Progenitor cell of endocrine pancreas (in vitro differentiated cells): ENCODE data around the gene PGM5. TPM values are rescaled to one million over a fixed set of nuclear protein-coding genes. Genes with fewer than 3 reads are reported as not detected.

ENCODE experiments used
- DNase-seq: peaks from one replicate; pipeline ENCODE4 v3.0.0; 2021; ENCODE audit warnings: low spot score; ENCODE audit not compliant: unreplicated experiment
- H3K27ac Mint-ChIP-seq: 2 replicates; pipeline ENCODE4 v1.8.0; 2021; ENCODE audit warnings: mild to moderate bottlenecking, moderate library complexity, mixed read lengths
- H3K27me3 Mint-ChIP-seq: 2 replicates; pipeline ENCODE4 v1.8.0; 2021; ENCODE audit warnings: mixed read lengths
- H3K36me3 Mint-ChIP-seq: 2 replicates; pipeline ENCODE4 v1.8.0; 2022; ENCODE audit warnings: mixed read lengths; ENCODE audit not compliant: insufficient read depth
- H3K4me1 Mint-ChIP-seq: 2 replicates; pipeline ENCODE4 v1.8.0; 2021; ENCODE audit warnings: low read depth, mixed read lengths
- H3K4me3 Mint-ChIP-seq: 2 replicates; pipeline ENCODE4 v1.8.0; 2021; ENCODE audit warnings: low read depth, mild to moderate bottlenecking, moderate library complexity, mixed read lengths
- H3K9me3 Mint-ChIP-seq: 2 replicates; pipeline ENCODE4 v1.8.0; 2021; ENCODE audit warnings: low read depth, mixed read lengths
- CTCF ChIP-seq: fragments of 200-600 bp; sonication (generic); IDR thresholded peaks from one replicate; pipeline ENCODE4 v1.5.0; 2021; ENCODE audit warnings: antibody characterized with exemption, mild to moderate bottlenecking; ENCODE audit not compliant: unreplicated experiment
- total RNA-seq: library from RNA; stranded (reverse); gene quantifications from 2 replicates; pipeline ENCODE4 v1.2.1, GENCODE V29; 2021

Gene PGM5
- total RNA-seq, 1 donor from 2014 or later = 3.9 TPM

GRCh38 chr9:68540712-68541535 is 184.5 kb downstream of the PGM5 start, which contains the start of gene TMEM252:
Gene TMEM252 (minus strand): TSS chr9:68540883. CDS start chr9:68540814, 69 bp downstream.
- no peak for TF ChIP-seq CTCF
- Mint-ChIP-seq H3K27me3 (peaks cover 27% of the 10 kb centered on the region), H3K4me3 (no peak within 1 kb of the TSS), H3K4me1 (no peaks in the 10 kb centered on the region), H3K27ac (no peak within 1 kb of the TSS), H3K9me3 (no peaks in the 10 kb centered on the region), H3K36me3 (no peaks in the 10 kb centered on the region)
- no peak for DNase-seq

- Mint-ChIP-seq H3K27ac (no peak overlapping the region), H3K9me3 (no peaks in the 10 kb centered on the region), H3K4me3 (no peak overlapping the region), H3K36me3 (no peaks in the 10 kb centered on the region), H3K4me1 (no peaks in the 10 kb centered on the region), H3K27me3 (peaks cover 28% of the 10 kb centered on the region)
- no peak for TF ChIP-seq CTCF
- DNase-seq = no peak
Measured at GRCh38 chr9:68541568-68541967, 185.2 kb downstream of the PGM5 start.

- Mint-ChIP-seq H3K36me3 (no peaks in the 10 kb centered on the region), H3K4me1 (no peaks in the 10 kb centered on the region), H3K9me3 (no peaks in the 10 kb centered on the region), H3K27ac (no peak overlapping the region), H3K4me3 (no peak overlapping the region), H3K27me3 (peaks cover 27% of the 10 kb centered on the region)
- no peak for TF ChIP-seq CTCF
- DNase-seq = no peak
Measured at GRCh38 chr9:68545033-68545705, 188.8 kb downstream of the PGM5 start.

- TF ChIP-seq CTCF = no peak
- no peak overlapping the region for H3K4me3 Mint-ChIP-seq
- no peaks in the 10 kb centered on the region for H3K9me3 Mint-ChIP-seq
- no peaks in the 10 kb centered on the region for H3K4me1 Mint-ChIP-seq
- no peak for DNase-seq
- H3K27ac Mint-ChIP-seq = no peak overlapping the region
- peaks cover 21% of the 10 kb centered on the region for H3K27me3 Mint-ChIP-seq
- H3K36me3 Mint-ChIP-seq = no peaks in the 10 kb centered on the region
Measured at GRCh38 chr9:68546596-68547390, 190.4 kb downstream of the PGM5 start.

- no peaks in the 10 kb centered on the region for H3K9me3 Mint-ChIP-seq
- peaks cover 19% of the 10 kb centered on the region for H3K27me3 Mint-ChIP-seq
- no peak overlapping the region for H3K27ac Mint-ChIP-seq
- no peak for DNase-seq
- no peak for TF ChIP-seq CTCF
- H3K4me3 Mint-ChIP-seq = no peak overlapping the region
- H3K4me1 Mint-ChIP-seq = no peaks in the 10 kb centered on the region
- no peaks in the 10 kb centered on the region for H3K36me3 Mint-ChIP-seq
Measured at GRCh38 chr9:68547417-68547816, 191.0 kb downstream of the PGM5 start.
